DLD1 (cell line): ENCODE results near the gene GSC2.
"Not testable (repeated sequence)": the region's sequence is repeated elsewhere in the genome, so short reads cannot be mapped to it uniquely, and the experiment has no call there.

Experiments
- in situ Hi-C: cut with HindIII; loops from 2 replicates; pipeline ENCODE4 v1.10.0; 2017; ENCODE audit warnings: low sequenced_read_pairs

Gene GSC2

DNA sequence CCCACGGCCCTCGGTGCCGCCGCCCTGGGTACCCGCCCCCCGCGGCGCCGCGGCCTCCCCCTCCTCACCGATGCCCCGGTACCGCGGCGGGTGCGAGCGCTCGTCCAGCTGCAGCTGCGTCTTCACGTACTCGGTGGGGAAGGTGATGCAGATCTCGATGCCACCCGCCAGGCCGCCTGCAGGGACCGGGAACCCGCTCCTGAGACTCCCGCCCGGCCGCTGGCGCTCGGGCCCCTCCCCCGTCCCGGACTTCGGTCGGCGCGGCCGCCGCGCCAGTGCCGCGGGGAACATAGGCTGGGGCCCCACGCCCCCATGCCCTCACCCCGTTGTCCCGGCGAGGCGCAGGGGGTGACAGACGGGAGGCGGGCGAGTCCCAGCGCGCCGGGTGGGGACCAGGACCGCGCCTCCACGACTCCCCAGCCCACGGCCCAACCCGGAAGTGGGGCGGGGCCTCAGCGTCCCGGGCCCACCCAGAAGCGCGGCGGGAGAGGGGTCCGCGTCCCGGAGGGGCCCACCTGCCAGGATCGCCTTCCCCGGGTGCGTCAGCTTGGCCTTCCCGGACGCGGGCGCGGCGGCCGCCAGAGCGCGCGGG is 28.1 kb upstream of the GSC2 start:
- in situ Hi-C loops = no loop called here

DNA sequence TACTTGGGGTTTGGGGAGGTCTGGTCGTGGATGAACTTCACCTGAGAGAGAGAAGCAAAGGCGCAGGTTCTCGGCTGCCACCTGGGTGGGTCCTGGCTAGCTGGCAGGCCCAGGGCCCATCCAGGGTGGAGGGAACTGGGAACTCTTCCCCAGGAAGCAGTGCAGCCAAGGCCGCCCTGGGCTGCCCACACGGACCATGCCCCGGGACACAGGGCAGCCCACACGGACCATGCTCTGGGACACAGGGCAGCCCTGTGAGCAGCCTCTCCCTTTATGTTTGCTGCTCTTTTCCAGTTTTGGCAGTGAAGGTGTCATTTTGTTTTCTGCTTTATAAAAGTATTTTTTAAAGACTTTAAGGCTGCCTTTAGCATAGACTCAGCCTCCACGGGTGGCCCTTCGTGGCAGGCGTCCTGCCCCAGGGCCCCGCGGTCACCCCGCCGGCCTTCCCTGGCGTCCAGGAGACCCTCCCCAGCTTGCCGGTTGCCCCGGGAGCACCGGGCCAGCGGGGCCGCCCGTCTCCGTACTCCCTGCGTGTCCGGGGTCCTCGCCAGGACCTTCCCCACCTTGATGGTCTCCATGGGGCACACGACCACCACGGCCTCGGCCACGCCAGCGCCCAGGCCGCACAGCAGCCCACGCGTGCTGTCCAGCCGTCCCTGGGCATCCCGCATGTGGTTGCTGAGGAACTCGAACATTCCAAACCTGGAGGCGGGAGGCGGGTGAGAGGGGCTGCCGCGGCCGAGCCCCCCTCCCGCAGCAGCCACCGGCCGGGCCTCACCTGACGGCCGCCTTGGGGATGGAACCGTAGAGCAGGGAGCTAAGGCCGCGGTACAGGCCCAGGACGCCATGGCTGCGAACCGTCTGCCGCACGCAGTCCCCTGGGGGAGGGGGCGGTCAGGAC is 27.3 kb upstream of the GSC2 start:
- in situ Hi-C loops = no loop called here

DNA sequence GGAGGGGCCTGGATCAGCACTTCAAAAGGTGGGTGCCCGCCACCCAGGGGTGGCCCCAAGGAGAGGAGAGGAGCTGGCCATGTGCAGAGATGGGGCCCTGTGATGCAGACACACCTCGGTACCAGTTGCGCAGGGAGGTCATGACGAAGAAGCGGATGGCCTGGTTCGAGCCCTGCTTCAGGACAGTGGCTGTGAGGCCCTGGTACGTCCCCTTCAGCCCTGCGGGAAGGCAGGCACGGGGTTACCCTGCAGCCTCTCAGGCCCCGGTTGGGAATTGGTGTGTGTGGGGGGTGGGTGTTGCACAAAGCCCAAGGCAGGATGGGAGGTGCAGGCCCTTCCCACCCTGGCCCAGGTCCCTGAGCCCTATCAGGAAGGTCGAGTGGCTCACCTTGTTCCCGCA is 26.6 kb upstream of the GSC2 start:
- in situ Hi-C loops = no loop called here

DNA sequence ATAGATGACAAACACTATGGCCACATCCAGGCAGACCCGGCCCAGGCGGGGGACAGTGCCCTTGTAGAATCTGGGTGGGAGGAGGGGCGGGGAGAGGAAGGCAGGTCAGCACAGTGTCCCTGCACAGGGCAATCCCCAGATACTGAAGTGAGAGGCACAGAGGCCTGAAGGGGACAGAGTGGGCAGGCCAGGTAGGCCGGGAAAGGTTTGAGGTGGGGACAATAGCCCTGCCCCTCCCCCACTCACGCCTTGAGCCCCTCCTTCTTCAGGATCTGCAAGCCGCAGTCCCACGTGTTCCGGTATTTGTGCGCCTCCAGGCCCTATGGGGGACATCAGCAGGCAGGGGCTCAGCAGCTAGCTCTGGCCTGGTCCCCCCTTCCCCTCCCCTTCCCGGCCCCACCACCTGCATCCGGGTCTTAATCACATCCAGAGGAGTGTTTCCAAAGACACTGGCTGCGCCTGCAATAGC is 26.1 kb upstream of the GSC2 start:
- in situ Hi-C loops = no loop called here

DNA sequence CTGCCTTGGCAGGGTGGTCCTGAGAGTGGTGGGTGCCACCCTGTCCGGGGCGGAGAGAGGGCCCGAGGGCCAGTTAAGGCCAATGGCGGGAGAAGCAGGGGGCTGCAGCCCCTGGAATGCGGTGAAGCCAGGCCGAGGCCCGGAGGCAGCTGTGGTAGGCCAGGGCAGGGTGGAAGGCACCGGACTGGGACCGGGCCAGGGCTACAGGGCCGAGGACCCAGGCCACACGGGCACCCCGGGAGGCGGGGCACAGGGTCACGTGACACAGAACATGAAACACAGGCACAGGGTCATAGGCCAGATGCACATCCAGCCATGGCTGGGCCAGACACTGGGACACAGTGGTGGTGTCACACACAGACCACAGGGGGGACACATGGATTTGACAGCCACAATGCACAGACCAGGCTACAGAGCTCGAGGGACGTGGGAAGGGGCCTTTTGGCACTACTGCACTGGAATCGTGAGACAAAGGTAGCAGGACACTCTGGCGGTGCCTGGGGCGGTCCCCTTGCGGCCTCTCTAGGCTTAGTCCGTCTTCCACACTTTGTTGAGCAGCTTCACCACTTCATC is 25.6 kb upstream of the GSC2 start:
- in situ Hi-C loops = no loop called here

DNA sequence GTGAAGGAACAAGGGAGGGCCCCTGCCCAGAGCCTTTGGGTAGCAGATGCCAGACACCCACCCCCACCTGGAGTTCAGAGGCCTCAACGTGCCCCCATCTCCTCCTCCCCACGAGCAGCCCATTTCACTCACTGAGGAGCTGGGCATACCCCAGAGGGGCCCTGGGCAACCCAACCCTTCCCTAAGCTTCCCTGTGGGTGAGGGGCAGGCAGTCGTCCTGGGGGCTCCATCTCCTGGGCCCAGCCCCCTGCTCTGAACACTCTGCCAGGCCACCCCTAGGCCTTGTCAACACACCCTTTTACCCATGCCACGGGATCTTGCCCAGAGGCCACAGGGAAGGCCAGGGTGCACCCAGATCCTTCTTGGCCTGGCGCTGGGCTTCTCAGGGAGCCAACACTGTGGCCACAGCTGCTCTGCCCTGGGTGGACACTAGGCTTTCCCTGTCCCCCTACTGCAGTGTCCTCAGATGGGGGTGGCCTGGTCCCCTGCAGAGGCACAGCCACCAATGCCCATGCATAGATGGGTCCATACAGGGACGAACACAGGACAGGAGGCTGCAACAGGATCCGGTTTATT is 25.0 kb upstream of the GSC2 start:
- in situ Hi-C loops = no loop called here

DNA sequence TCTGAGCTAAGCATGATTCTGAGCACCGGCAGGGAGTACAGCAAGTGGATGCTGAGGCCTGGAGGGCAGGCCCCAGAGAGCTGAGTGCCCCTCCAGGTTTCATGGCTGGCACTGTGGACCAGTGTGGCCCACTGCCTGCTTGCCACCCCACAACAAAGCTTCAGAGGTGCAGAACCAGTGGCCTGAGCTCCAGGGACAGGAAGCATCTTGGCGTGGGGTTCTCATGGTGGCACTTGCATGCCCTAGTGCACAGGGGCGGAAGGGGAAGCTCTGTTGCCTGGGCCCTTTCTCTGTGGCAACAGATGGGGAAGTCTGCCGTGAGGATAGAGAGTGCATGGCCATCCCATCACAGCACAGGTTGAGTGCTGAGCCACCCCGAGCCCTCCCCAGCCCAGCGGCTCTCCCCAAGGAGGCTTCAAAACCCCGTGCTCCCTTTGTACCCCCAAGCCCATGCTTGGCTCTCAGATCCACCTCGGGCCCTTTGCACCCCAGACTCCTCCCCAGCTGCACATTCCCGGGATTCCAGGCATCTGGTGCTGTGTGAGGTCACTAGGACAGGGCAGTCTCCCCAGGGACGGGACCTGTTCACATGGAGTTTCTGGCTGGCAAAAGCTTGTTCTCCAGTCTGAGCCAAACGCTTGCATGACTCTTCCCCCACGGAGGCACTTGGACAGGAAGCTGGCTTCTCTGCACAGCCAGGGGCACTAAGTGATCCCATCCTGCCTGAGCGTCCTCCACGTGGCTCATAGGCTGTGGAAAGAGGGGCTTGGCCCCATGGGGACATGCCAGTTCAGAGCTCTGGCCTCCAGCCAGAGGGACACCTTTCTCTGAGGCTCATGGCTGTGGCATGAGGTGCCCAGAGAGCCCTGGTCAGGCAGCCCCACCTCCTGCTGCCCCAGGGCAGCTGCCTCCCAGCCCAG is 24.3 kb upstream of the GSC2 start:
- in situ Hi-C loops = no loop called here

DNA sequence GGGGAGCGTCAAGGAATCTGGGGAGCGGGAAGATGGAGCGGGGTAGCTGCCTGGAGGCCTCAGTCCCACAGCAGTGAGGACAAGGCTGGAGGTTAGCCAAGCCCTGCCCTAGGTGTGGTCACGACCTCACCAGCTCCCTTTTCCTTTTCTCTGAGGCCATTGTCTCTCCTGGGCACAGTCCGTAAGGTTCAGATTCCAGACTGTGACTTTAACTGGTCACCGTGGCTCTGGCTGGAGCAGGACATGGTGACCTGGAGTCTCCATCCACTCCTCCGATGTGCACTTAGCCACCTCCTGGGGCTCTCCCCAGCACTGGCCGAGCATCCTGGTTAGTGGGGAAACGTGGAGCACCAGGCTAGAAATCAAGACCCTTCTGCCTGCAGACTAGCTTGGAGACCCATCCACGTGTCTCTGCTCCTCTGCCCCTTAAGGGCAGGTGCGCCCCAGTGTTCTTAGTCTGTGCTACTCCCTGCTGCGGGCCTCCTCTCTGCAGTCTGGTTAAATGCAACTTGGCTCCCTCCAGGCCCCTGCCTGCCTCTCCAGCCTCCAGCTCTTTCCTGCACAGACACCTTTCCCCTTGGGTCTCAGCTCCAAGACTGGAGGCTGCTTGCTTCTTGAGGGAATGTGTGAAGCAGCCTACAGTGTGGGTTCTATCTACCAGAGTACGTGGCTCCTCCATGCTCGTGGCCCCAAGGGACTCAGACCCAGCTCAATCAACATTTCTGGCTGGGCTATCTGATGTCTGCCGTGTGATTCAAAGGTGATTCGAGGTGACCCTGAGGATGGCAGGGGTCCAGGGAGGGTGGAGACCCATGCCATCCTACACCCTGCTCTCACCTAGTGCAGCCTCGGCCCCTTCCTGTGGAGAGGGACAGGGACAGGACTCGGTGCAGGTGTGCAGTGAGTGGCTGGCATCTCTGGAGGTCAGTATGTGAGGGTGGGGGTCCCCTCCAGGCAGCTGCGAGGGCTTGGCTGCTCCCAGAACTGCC is 23.2 kb upstream of the GSC2 start:
- in situ Hi-C loops = no loop called here

DNA sequence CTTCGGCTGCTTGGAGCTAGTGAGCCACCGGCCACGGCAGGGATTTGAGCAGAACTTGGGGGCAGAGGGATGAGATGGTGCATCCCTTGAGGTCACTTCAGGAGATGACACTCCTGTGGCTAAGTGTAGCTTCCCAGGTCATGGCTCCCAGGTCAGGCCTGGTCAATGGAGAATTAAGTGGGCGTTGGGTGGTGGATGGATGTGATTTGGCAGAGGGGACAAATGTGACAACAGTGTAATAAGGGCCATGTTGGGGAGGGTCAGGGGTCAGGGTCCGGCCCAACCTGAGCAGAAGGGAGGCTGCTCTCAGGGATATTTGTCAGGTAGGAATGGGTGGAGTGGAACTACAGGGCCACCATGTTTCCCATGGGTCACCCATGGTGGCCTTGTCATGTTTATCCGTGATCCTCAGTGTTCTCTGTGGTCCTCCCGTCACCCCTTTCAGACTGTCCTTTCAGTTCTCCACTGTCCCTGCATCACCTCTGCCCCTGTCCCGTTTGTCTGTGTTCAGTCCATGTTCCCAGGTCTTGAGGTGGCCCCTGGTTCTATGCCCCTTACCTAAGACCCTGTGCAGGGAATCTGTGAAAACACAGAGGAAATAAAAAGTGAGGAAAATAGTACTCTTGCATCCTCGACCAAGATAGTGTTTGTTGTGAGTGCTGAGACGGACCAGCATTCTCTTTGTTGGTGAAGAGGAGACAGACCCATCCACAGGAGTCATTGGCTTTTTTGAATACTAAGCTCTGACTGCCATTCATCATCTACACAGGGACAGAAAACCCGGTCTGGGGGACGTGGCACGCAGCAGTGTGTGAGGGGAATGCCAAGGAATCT is 22.3 kb upstream of the GSC2 start:
- in situ Hi-C loops = no loop called here

DNA sequence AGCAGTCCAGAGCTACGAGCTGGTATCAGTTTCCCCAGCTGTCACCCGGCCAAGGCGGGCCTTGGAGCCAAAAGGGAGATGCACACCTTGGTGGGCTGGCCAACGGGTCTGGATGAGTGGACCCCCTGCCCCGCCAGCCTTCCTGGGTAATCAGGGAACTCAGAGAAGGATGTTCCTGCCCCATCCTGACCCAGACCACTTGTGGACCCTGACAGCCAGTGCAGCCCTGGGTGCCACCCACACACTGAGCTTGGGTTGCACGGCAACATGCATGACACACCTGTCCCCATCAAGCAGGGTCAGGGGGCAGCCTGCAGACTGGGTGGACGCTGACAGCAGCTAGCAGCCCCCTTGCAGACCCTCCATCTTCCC is 19.8 kb upstream of the GSC2 start:
- in situ Hi-C loops = no loop called here

DNA sequence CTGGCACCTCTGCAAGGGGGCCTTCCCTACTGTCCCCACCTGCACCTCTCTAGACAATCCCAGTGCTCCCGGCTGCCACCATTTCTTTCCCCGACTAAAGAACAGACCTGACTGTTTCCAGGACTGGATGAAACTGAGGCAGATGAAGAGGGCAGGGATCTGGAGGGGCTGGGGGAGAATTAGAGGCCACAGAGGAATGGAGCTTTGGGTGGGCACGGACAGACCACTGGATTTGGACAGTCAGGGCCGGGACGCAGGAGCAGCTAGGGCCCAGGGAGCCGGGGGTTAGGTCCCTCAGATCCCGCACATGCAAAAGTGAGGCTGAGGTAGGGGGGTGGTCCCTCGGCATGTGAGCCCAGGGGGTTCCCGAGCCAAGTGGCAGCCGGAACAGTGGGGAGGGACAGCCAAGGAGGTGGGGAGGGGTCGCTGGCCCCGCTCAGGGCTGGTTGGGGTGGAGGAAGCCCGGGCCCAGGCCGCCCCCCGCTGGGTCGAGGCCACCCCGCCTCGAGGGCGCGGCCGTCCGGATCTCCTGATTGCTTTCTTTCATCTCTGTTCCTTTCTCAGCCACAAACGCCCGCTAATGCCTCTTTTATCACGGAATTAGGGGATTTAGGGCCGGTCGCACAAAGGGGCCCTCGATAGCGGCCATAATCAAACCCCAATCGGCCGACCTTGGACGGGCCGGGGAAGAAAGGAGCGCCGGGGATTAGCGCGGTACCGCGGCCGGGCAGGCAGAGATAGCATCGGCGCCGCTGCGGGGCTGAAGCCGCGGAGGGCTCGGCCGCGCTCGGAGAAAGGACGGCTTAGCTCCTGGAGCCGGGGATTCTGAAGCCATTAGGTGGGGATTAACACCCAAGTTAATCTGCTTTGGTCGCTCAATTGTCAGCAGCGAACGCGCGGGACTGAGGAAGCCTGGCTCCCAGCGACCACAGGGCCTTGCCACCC is 19.2 kb upstream of the GSC2 start:
- in situ Hi-C loops = no loop called here

DNA sequence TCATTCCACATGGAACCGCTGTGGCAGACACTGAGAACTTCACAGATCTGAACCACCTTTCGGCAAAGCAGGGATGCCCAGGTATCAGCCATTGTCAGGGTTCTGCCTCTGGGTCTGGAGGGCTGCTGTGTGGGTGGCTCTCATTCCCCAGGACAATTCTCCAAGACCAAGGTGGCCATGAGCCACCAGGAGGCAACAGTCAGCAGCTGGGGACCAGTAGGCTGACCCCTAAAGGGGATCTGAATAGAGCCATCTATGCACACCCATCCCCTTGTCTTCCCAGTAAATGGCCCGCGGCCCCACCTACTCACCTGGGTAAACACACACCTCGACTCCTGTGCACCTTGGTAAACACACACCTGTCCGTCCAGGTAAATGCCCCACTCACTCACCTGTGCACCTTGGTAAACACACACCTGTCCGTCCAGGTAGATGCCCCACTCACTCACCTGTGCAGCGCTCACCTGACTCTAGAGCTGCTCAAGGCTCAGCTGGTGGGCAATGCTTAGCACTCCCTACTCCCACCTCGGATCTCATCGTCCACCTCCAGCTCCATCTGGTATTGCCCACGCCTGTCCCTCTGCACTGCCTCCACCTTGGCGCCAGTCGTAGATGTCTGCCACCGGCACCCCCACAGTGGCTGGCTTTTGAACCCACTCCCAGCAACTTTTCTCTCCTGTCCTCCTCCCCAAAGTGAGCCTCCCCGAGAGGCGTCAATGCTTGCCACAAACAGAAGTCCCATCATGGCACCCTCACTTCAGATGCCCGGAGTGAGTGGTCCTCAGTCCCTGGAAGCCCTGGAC is 18.2 kb upstream of the GSC2 start:
- in situ Hi-C loops = no loop called here

DNA sequence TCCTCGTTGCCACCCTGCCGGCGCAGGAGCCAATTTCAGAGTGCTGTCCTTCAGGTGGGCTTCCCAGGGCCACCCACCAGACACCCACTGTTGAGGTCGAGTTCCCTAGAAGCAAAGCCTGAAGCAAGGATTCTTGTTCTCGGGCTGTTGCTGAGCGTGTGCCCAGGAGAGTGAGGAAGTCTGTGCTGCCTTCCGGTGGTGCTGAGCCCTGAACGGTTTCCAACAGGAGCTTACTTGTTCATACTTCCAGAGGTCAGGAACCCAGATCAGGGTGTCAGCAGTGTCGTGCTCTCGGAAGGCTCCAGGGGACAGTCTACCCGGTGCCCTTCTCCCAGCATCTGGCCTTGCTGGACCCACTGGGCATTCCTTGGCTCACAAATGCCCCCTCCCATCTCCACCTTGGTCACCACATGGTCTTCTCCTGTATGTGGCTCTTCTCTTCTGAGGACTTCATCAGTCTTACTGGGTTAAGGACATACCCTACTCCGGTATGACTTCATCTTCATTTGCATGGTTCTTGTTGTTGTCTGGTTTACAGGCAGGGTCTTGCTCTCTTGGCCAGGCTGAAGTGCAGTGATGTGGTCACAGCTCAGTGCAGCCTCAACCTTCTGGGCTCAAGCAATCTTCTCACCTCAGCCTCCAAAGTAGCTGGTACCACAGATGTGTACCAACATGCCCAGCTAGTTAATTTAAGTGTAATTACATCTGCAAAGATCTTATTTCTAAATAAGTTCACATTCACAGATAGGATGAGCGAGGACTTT is 17.2 kb upstream of the GSC2 start:
- in situ Hi-C loops = no loop called here

DNA sequence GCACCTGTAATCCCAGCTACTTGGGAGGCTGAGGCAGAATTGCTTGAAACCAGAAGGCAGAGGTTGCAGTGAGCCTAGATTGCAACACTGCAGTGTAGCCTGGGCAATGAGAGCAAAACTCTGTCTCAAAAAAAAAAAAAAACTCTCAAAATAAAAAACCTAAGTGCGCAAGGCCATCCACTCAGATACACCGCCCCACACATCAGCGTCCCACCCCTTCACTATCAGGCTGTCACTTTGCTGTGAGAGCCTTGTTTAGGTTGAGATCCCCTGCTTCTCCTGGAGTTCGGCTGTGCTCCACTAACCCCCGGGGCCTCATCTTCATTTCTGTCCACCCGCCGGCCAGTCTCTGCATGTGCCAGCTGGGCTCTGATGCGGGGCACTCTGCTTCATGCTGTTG is 16.3 kb upstream of the GSC2 start:
- in situ Hi-C loops = no loop called here

DNA sequence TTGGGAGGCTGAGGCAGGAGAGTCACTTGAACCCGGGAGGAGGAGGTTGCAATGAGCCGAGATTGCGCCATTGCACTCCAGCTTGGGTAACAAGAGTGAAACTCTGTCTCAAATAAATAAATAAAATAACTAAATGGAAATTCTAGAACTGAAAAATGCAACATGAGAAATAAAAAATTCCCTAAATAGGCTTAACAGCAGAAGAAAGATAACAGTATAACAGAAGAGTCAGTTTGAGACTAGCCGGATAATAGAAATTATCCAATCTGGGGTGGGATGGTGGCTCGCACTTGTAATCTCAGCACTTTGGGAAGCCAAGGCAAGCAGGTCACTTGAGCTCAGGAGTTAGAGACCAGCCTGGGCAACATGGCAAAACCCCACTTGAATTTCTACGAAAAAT is 14.3 kb upstream of the GSC2 start:
- in situ Hi-C loops = no loop called here

DNA sequence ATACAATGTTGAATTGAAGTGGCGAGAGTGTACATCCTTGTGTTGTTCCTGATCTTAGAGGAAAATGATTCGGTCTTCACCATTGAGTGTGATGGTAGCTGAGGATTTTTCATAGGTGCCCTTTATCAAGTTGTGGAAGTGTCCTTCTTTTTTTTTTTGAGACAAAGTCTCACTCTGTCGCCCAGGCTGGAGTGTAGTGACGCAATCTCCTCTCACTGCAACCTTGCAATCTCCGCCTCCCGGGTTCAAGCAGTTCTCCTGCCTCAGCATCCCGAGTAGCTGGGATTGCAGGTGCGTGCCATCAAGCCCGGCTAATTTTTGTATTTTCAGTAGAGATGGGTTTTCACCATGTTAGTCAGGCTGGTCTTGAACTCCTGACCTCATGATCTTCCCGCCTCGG is 8.6 kb upstream of the GSC2 start:
- in situ Hi-C loops = not testable (repeated sequence)
